Kidney epithelial cell (primary cell): ENCODE results near the gene TMEM154. TPM values are rescaled to one million over a fixed set of nuclear protein-coding genes. Genes with fewer than 3 reads are reported as not detected.

Experiments used
- DNase-seq: peaks from one replicate; pipeline ENCODE4 v3.0.0-alpha.2; 2010; ENCODE audit warnings: low read depth
- H3K27me3 ChIP-seq: 2 replicates; pipeline ENCODE4 v1.6.0; 2011; ENCODE audit warnings: low read length; ENCODE audit not compliant: control insufficient read depth, insufficient read depth
- H3K36me3 ChIP-seq: 2 replicates; pipeline ENCODE4 v1.5.1; 2011; ENCODE audit warnings: low read length; ENCODE audit not compliant: control insufficient read depth, insufficient read depth
- H3K4me3 ChIP-seq: 2 replicates; pipeline ENCODE4 v1.5.1; 2011; ENCODE audit warnings: low read depth, mild to moderate bottlenecking, control low read depth, low read length
- CTCF ChIP-seq: IDR thresholded peaks from 2 replicates; pipeline ENCODE4 v1.5.1; 2011; ENCODE audit warnings: mild to moderate bottlenecking, moderate library complexity, low read length, control low read depth, inconsistent platforms; ENCODE audit not compliant: insufficient read depth, poor library complexity, severe bottlenecking
- total RNA-seq: library from RNA; depleted of rRNA; stranded (reverse); fragments of >200 nt; gene quantifications from 2 replicates; pipeline ENCODE4 v1.2.3, GENCODE V29; 2015

The TMEM154 gene
- total RNA-seq, 1 donor from 2014 or later = 20.8 TPM

- Histone ChIP-seq H3K36me3 (no peaks in the 10 kb centered on the region), H3K4me3 (no peak overlapping the region), H3K27me3 (no peaks in the 10 kb centered on the region)
- no peak for TF ChIP-seq CTCF
- no peak for DNase-seq
Measured at GRCh38 chr4:152690706-152691651, 11.2 kb upstream of the TMEM154 start.

GRCh38 chr4:152689615-152690501, 10.1 kb upstream of the TMEM154 start:
- Histone ChIP-seq H3K4me3 (no peak overlapping the region), H3K36me3 (no peaks in the 10 kb centered on the region), H3K27me3 (no peaks in the 10 kb centered on the region)
- DNase-seq = no peak
- no peak for TF ChIP-seq CTCF

GRCh38 chr4:152687974-152688599, 8.3 kb upstream of the TMEM154 start:
- DNase-seq = no peak

GRCh38 chr4:152686452-152687013, 6.7 kb upstream of the TMEM154 start:
- Histone ChIP-seq H3K27me3 (no peaks in the 10 kb centered on the region), H3K4me3 (no peak overlapping the region), H3K36me3 (no peaks in the 10 kb centered on the region)
- TF ChIP-seq CTCF = no peak
- DNase-seq = no peak

More at GRCh38 chr4:152687974-152688599, 8.3 kb upstream of the TMEM154 start:
- no peaks in the 10 kb centered on the region for H3K27me3 ChIP-seq
- no peaks in the 10 kb centered on the region for H3K36me3 ChIP-seq
- TF ChIP-seq CTCF = no peak
- H3K4me3 ChIP-seq = no peak overlapping the region

GRCh38 chr4:152684587-152684986, 4.8 kb upstream of the TMEM154 start:
- no peaks in the 10 kb centered on the region for H3K27me3 ChIP-seq
- H3K36me3 ChIP-seq = no peaks in the 10 kb centered on the region
- TF ChIP-seq CTCF = no peak
- no peak for DNase-seq
- no peak overlapping the region for H3K4me3 ChIP-seq
